PC-3 (cell line): ENCODE measurements around the gene SYPL1. TPM values are rescaled to one million over a fixed set of nuclear protein-coding genes. Genes with fewer than 3 reads are reported as not detected.

Experiments used
- ATAC-seq: fragments of 200-7000 bp; cut with Tn5 transposase; 2 replicates; pipeline ENCODE4 v1.9.1; 2020; ENCODE audit warnings: mild to moderate bottlenecking, moderate library complexity
- BruUV-seq: library from RNA; stranded (reverse); fragments of 400-500 nt; replicated peaks from 2 replicates; lab custom pipeline; 2021; lab: Mats Ljungman, UMichigan
- CTCF ChIA-PET: fragments of 300-600 bp; sonication (Branson Sonifier 250); formaldehyde crosslinking; loops from one replicate; lab custom pipeline; 2022; ENCODE audit warnings: antibody characterized with exemption; lab: Charles Lee
- POLR2A ChIA-PET: fragments of 300-600 bp; sonication (Branson Sonifier 250); formaldehyde crosslinking; loops from one replicate; lab custom pipeline; 2022; ENCODE audit warnings: antibody characterized with exemption; ENCODE audit not compliant: unreplicated experiment; lab: Charles Lee
- DNase-seq: peaks from one replicate; pipeline ENCODE4 v3.0.0-alpha.2; 2015
- H2AFZ ChIP-seq: fragments of 300-600 bp; sonication (generic); 2 replicates; pipeline ENCODE4 v1.6.0; 2016; ENCODE audit warnings: antibody characterized with exemption, low read length
- H3F3A ChIP-seq: fragments of 300-600 bp; sonication (generic); one replicate; pipeline ENCODE4 v1.6.0; 2017; ENCODE audit warnings: antibody characterized with exemption, low read length, control low read depth, mild to moderate bottlenecking; ENCODE audit not compliant: unreplicated experiment
- H3K27ac ChIP-seq: fragments of 300-600 bp; sonication (generic); 2 replicates; pipeline ENCODE4 v1.5.1; 2016; ENCODE audit warnings: mild to moderate bottlenecking, low read length
- H3K27me3 ChIP-seq: fragments of 300-600 bp; sonication (generic); 2 replicates; pipeline ENCODE4 v1.6.1; 2016; ENCODE audit warnings: low read length, mixed read lengths
- H3K36me3 ChIP-seq: fragments of 300-600 bp; sonication (generic); 2 replicates; pipeline ENCODE4 v1.6.1; 2016; ENCODE audit warnings: low read depth, mixed run types, low read length, mixed read lengths
- H3K4me1 ChIP-seq: fragments of 300-600 bp; sonication (generic); 2 replicates; pipeline ENCODE4 v1.5.1; 2016; ENCODE audit warnings: low read length; ENCODE audit not compliant: insufficient read depth
- H3K4me2 ChIP-seq: fragments of 300-600 bp; sonication (generic); 2 replicates; pipeline ENCODE4 v1.6.0; 2016; ENCODE audit warnings: low read length
- H3K4me3 ChIP-seq: fragments of 300-600 bp; sonication (generic); 2 replicates; pipeline ENCODE4 v1.5.1; 2016; ENCODE audit warnings: mild to moderate bottlenecking, low read length, mixed read lengths
- H3K79me2 ChIP-seq: fragments of 300-600 bp; sonication (generic); 2 replicates; pipeline ENCODE4 v1.6.1; 2017; ENCODE audit warnings: low read length, mixed read lengths
- H3K9ac ChIP-seq: fragments of 300-600 bp; sonication (generic); 2 replicates; pipeline ENCODE4 v1.6.0; 2016; ENCODE audit warnings: mild to moderate bottlenecking, low read length
- H3K9me2 ChIP-seq: fragments of 300-600 bp; sonication (generic); replicated peaks from 2 replicates; pipeline ENCODE4 v1.6.1; 2016; ENCODE audit warnings: mixed run types, low read length, mixed read lengths
- H3K9me3 ChIP-seq: fragments of 300-600 bp; sonication (generic); 2 replicates; pipeline ENCODE4 v1.6.1; 2016; ENCODE audit warnings: low read length, mixed read lengths
- H4K20me1 ChIP-seq: fragments of 300-600 bp; sonication (generic); 2 replicates; pipeline ENCODE4 v1.6.1; 2016; ENCODE audit warnings: low read length, mixed read lengths
- CTCF ChIP-seq: fragments of 300-600 bp; sonication (generic); conservative IDR thresholded peaks from 2 replicates; pipeline ENCODE4 v1.5.1; 2017; ENCODE audit warnings: antibody characterized with exemption, low read depth, mild to moderate bottlenecking, low read length
- EZH2 ChIP-seq: fragments of 300-600 bp; sonication (generic); IDR thresholded peaks from one replicate; pipeline ENCODE4 v1.6.1; 2017; ENCODE audit warnings: antibody characterized with exemption, mild to moderate bottlenecking, low read length; ENCODE audit not compliant: unreplicated experiment
- EZH2phosphoT487 ChIP-seq: fragments of 300-600 bp; sonication (generic); IDR thresholded peaks from 2 replicates; pipeline ENCODE4 v1.6.1; 2018; ENCODE audit warnings: mild to moderate bottlenecking, antibody characterized with exemption, low read length, borderline replicate concordance
- intact Hi-C: fragments of 100-400 bp; cut with micrococcal nuclease; formaldehyde crosslinking; loops from 2 replicates; pipeline ENCODE4 v1.9.0; 2023
- total RNA-seq: library from RNA; depleted of rRNA; stranded (reverse); fragments of >200 nt; gene quantifications from 2 replicates; pipeline ENCODE4 v1.2.3, GENCODE V29; 2014

SYPL1 gene
- total RNA-seq, 1 experiment from 2014 or later: 45.9 TPM

GRCh38 chr7:106122713-106123112, 10.6 kb upstream of the SYPL1 start:
- ATAC-seq (no peak), DNase-seq (no peak)
- Histone ChIP-seq H3K4me2 (no peak overlapping the region), H3K4me1 (peaks cover 12% of the 10 kb centered on the region), H3K9me2 (no peaks in the 10 kb centered on the region), H3F3A (no peaks in the 10 kb centered on the region), H3K9me3 (no peaks in the 10 kb centered on the region), H3K27me3 (no peaks in the 10 kb centered on the region), H3K36me3 (no peaks in the 10 kb centered on the region), H2AFZ (0 out of 2 replicates have a peak overlapping the region, but pooled peaks have one; percentile 24), H3K4me3 (no peak overlapping the region), H3K79me2 (no peaks in the 10 kb centered on the region), H4K20me1 (no peaks in the 10 kb centered on the region), H3K27ac (no peak overlapping the region), H3K9ac (no peak overlapping the region)
- BruUV-seq: no TSS peak
- TF ChIP-seq EZH2phosphoT487 (no peak), EZH2 (no peak), CTCF (no peak)
- POLR2A ChIA-PET: no interaction called here
- CTCF ChIA-PET: no interaction called here
- intact Hi-C loops: no loop called here

GRCh38 chr7:106121189-106121810, 9.2 kb upstream of the SYPL1 start:
- ATAC-seq (no peak), DNase-seq (no peak)
- intact Hi-C loops: no loop called here
- H3K27me3 ChIP-seq: no peaks in the 10 kb centered on the region
- H3K9ac ChIP-seq: no peak overlapping the region
- H2AFZ ChIP-seq: no peak overlapping the region
- H3K9me2 ChIP-seq: no peaks in the 10 kb centered on the region
- H3K4me3 ChIP-seq: no peak overlapping the region
- no peaks in the 10 kb centered on the region for H3K79me2 ChIP-seq
- ChIA-PET POLR2A (no interaction called here), CTCF (no interaction called here)
- H3K4me2 ChIP-seq: no peak overlapping the region
- H3K36me3 ChIP-seq: no peaks in the 10 kb centered on the region
- H3F3A ChIP-seq: no peaks in the 10 kb centered on the region
- no peaks in the 10 kb centered on the region for H4K20me1 ChIP-seq
- no peak for TF ChIP-seq EZH2
- no peak for TF ChIP-seq CTCF
- TF ChIP-seq EZH2phosphoT487: no peak
- H3K27ac ChIP-seq: no peak overlapping the region
- peaks cover 6% of the 10 kb centered on the region for H3K4me1 ChIP-seq
- BruUV-seq: no TSS peak
- no peaks in the 10 kb centered on the region for H3K9me3 ChIP-seq

GRCh38 chr7:106120500-106120899, 8.4 kb upstream of the SYPL1 start:
- intact Hi-C loops: no loop called here
- TF ChIP-seq CTCF: no peak
- TF ChIP-seq EZH2phosphoT487: no peak
- no peak for TF ChIP-seq EZH2
- Histone ChIP-seq H3K9me3 (no peaks in the 10 kb centered on the region), H4K20me1 (no peaks in the 10 kb centered on the region), H3K9me2 (no peaks in the 10 kb centered on the region), H3K4me2 (no peak overlapping the region), H3F3A (no peaks in the 10 kb centered on the region), H2AFZ (no peak overlapping the region), H3K4me3 (no peak overlapping the region), H3K79me2 (no peaks in the 10 kb centered on the region), H3K36me3 (no peaks in the 10 kb centered on the region), H3K27me3 (no peaks in the 10 kb centered on the region), H3K27ac (no peak overlapping the region), H3K4me1 (no peaks in the 10 kb centered on the region), H3K9ac (no peak overlapping the region)
- BruUV-seq: no TSS peak
- DNase-seq (no peak), ATAC-seq (no peak)
- CTCF ChIA-PET: no interaction called here
- POLR2A ChIA-PET: interaction anchor here (0.6 kb wide), 1 partner anchor 8 kb away, joined by 4 read pairs; no protein-coding TSS in a partner anchor
